ENCODE data around the gene NET1.
"Not testable (repeated sequence)": the region's sequence is repeated elsewhere in the genome, so short reads cannot be mapped to it uniquely, and the experiment has no call there.

The NET1 gene

DNA sequence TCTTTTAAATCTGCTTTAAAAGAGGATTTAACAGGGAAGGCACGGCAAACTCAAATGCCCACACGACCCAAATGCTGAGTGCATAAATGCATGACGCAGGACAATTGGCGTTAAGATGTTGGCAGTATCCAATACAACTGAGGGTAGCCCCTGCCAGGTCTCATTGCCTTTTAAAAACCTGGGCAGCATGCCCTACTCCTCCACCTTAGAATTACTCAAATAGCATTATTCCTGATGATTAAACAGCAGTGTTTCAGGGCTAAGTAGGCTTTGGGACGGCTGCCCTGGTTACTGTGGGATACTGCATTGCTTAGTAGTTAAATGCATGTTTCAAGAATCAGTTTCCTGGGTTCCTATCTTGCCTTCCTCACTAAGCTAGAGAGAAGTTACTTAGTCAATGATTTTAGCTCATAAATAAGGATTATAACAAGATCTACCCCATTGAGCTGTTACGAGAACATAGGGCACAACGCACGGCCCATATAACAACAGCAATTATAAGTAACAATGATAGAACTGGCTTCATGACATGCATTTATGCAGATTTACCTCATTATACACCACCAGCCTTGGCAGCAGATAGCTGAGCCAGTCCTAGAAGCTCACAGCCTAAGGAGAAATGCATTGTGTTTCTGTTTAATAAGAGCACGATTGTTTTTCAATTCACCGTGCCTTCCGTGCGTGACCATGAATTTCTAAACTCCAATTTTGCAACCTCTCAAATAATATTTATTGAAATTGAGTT, 15.6 kb upstream of the NET1 start:
- no peak overlapping the region for H3K4me3 ChIP-seq (ENCODE audit: low read depth, low read length)
- TF ChIP-seq, protein P1, sequence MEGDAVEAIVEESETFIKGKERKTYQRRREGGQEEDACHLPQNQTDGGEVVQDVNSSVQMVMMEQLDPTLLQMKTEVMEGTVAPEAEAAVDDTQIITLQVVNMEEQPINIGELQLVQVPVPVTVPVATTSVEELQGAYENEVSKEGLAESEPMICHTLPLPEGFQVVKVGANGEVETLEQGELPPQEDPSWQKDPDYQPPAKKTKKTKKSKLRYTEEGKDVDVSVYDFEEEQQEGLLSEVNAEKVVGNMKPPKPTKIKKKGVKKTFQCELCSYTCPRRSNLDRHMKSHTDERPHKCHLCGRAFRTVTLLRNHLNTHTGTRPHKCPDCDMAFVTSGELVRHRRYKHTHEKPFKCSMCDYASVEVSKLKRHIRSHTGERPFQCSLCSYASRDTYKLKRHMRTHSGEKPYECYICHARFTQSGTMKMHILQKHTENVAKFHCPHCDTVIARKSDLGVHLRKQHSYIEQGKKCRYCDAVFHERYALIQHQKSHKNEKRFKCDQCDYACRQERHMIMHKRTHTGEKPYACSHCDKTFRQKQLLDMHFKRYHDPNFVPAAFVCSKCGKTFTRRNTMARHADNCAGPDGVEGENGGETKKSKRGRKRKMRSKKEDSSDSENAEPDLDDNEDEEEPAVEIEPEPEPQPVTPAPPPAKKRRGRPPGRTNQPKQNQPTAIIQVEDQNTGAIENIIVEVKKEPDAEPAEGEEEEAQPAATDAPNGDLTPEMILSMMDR (IDR thresholded peaks at IDR 0.05; ENCODE audit: low read depth, low read length, missing control alignments): no peak
- DNase-seq (ENCODE audit: low read depth): no peak
- in situ Hi-C loops (cut with HindIII; ENCODE audit: low sequenced_read_pairs): no loop called here

DNA sequence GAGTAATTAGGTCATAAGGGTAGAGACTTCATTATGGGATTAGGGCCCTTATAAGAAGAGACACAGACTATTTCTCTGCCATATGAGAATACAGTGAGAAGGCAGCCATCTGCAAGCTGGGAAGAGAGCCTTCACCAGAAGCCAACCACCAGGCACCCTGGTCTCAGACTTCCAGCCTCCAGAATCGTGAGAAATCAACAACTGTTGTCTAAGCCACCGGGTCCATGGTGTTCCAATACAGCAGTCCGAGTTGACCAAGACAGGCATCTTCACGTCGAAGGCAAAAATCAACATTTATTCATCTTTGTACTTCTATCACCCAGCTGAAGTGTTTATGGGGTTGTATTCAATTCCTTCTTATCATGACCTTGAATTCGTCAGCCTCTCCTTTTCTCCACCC, 13.0 kb upstream of the NET1 start:
- in situ Hi-C loops (cut with HindIII; ENCODE audit: low sequenced_read_pairs): no loop called here
- TF ChIP-seq, protein P1 (IDR thresholded peaks at IDR 0.05; ENCODE audit: low read depth, low read length, missing control alignments): no peak
- DNase-seq (ENCODE audit: low read depth): no peak
- no peak overlapping the region for H3K4me3 ChIP-seq (ENCODE audit: low read depth, low read length)

GRCh38 chr10:5400468-5401240, 11.7 kb upstream of the NET1 start:
- H3K4me3 ChIP-seq (ENCODE audit: low read depth, low read length): no peak overlapping the region
- in situ Hi-C loops (cut with HindIII; ENCODE audit: low sequenced_read_pairs): no loop called here
- TF ChIP-seq, protein P1 (IDR thresholded peaks at IDR 0.05; ENCODE audit: low read depth, low read length, missing control alignments): no peak
- no peak for DNase-seq (ENCODE audit: low read depth)

DNA sequence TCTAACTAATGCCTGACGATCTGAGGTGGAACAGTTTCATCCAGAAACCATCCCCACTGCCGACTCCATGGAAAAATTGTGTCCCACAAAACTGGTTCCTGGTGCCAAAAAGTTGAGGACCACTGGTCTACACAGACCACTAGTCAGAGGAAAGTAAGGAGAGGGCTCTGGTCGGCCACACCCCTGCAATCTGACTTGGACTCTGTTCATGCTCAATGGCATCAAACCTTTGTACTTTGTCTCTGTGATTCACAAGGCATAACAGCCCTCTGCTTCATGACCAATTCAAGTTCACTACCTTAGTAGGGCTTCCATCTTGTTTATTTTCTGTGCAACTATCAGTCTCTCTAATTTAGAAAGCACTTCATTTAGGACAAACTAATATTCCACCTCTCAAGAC, 9.6 kb upstream of the NET1 start:
- TF ChIP-seq, protein P1 (IDR thresholded peaks at IDR 0.05; ENCODE audit: low read depth, low read length, missing control alignments): no peak
- no peak overlapping the region for H3K4me3 ChIP-seq (ENCODE audit: low read depth, low read length)
- DNase-seq (ENCODE audit: low read depth): no peak
- in situ Hi-C loops (cut with HindIII; ENCODE audit: low sequenced_read_pairs): no loop called here

DNA sequence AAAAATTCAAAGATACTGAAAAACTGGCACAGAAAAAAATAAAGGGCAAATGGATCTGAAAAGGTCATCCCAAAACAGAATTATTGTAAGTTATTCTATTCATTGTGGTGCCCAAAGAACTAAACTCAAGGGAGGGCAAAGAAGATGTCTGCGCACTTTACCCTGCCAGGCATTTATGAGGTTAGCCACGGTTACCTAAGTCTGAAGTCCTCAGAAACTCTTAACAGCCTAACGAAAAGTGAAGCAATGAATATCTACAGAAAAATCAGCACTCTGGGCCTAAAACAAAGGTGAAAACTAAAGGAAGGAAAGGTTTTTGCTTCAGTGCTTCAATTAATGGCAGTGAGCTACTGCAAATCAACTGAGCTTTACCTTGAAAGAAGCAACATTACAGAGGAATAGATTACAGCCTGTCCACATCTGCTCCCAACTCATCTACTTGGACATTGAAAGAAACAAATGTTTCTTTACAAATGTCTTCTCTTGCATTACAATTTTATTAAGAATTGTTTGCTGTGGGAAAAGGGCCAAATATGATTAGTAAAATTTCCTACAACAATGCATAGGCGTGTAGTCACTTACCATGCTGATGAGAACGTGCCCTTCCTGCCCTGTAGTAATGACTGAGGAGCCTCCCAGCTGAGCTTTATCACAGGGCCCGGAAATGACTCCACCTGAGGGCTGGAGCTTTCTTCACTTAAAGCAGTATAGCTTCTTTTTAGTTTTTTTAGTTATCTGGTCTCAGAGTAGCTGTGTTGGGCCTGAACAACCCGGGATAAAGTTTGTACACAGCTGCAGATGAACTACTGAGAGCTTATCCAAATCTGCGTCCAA, 7.9 kb upstream of the NET1 start, which contains the start of gene TUBAL3:
TUBAL3 (minus strand) TSS at position 621 of the 834 bp plus-strand sequence; CDS start at position 585, 36 bp downstream.
- DNase-seq (ENCODE audit: low read depth): no peak
- no peak within 1 kb of the TSS for H3K4me3 ChIP-seq (ENCODE audit: low read depth, low read length)
- in situ Hi-C loops (cut with HindIII; ENCODE audit: low sequenced_read_pairs): no loop called here
- TF ChIP-seq, protein P1 (IDR thresholded peaks at IDR 0.05; ENCODE audit: low read depth, low read length, missing control alignments): no peak

- in situ Hi-C loops (cut with HindIII; ENCODE audit: low sequenced_read_pairs): no loop called here
- DNase-seq (ENCODE audit: low read depth): no peak
- no peak overlapping the region for H3K4me3 ChIP-seq (ENCODE audit: low read depth, low read length)
- TF ChIP-seq, protein P1 (IDR thresholded peaks at IDR 0.05; ENCODE audit: low read depth, low read length, missing control alignments): no peak
Measured at GRCh38 chr10:5406918-5407317, 5.4 kb upstream of the NET1 start.

GRCh38 chr10:5410787-5411186, 1.6 kb upstream of the NET1 start:
- DNase-seq (ENCODE audit: low read depth); H3K4me3 ChIP-seq (ENCODE audit: low read depth, low read length); in situ Hi-C loops (cut with HindIII; ENCODE audit: low sequenced_read_pairs): not testable (repeated sequence)

Measured in astrocyte of the cerebellum (primary cell).